CD14-positive monocyte (primary cell): Measurements from ENCODE around the gene C10orf95. TPM values are rescaled to one million over a fixed set of nuclear protein-coding genes. Genes with fewer than 3 reads are reported as not detected.
A peak's percentile ranks its signal among the peaks of the same experiment; 100 is the strongest.

Experiments
- DNase-seq, 3 donors: peaks; one replicate each; pipeline ENCODE4 v3.0.0-alpha.2; 2011 to 2022
- H2AFZ ChIP-seq: 2 replicates; pipeline ENCODE4 v1.6.0; 2012; ENCODE audit warnings: mild to moderate bottlenecking, low read depth, low read length, inconsistent platforms; ENCODE audit not compliant: insufficient read depth, poor library complexity, severe bottlenecking
- H3K27ac ChIP-seq, 2 donors: 1 replicate in 1 of 2; 2 replicates in 1 of 2; pipeline ENCODE4 v1.5.1; 2012 to 2013; ENCODE audit warnings: low read length in 2 of 2, control low read depth in 1 of 2, inconsistent platforms in 1 of 2, low read depth in 1 of 2, mild to moderate bottlenecking in 1 of 2
- H3K27me3 ChIP-seq, 2 donors: one replicate each; pipeline versions ENCODE4 v1.6.0 to v1.6.1; 2011 to 2013; ENCODE audit warnings: low read length in 2 of 2; ENCODE audit not compliant: control insufficient read depth in 2 of 2, insufficient read depth in 2 of 2
- H3K36me3 ChIP-seq, 2 donors: replicated peaks in 1 of 2; 1 replicate in 1 of 2; 2 replicates in 1 of 2; pipeline versions ENCODE4 v1.5.1 to v1.6.1; 2012 to 2013; ENCODE audit warnings: low read length in 2 of 2, control low read depth in 1 of 2, inconsistent platforms in 1 of 2, mild to moderate bottlenecking in 1 of 2; ENCODE audit not compliant: insufficient read depth in 2 of 2, control insufficient read depth in 1 of 2
- H3K4me1 ChIP-seq, 2 donors: 1 replicate in 1 of 2; 2 replicates in 1 of 2; pipeline versions ENCODE4 v1.5.1 to v1.6.1; 2012 to 2013; ENCODE audit warnings: low read length in 2 of 2, control low read depth in 1 of 2, inconsistent platforms in 1 of 2, mild to moderate bottlenecking in 1 of 2, moderate library complexity in 1 of 2; ENCODE audit not compliant: insufficient read depth in 2 of 2, control insufficient read depth in 1 of 2
- H3K4me2 ChIP-seq: replicated peaks from 2 replicates; pipeline ENCODE3; 2012; ENCODE audit warnings: low read length, moderate library complexity, mild to moderate bottlenecking; ENCODE audit not compliant: poor library complexity, severe bottlenecking; ENCODE audit errors: extremely low read depth
- H3K4me3 ChIP-seq, 3 experiments: fragments of 200-600 bp in 1 of 3; sonication (generic) in 1 of 3; replicated peaks in 1 of 3; 1 replicate in 2 of 3; 2 replicates in 1 of 3; pipeline ENCODE4 v1.5.1; 2011 to 2013; ENCODE audit warnings: low read length in 3 of 3, mild to moderate bottlenecking in 3 of 3, control low read depth in 2 of 3, low read depth in 2 of 3, inconsistent platforms in 1 of 3, moderate library complexity in 1 of 3
- H3K79me2 ChIP-seq: 2 replicates; pipeline ENCODE4 v1.6.0; 2012; ENCODE audit warnings: mild to moderate bottlenecking, control low read depth, inconsistent platforms, low read length, moderate library complexity; ENCODE audit not compliant: insufficient read depth
- H3K9ac ChIP-seq: 2 replicates; pipeline ENCODE4 v1.6.0; 2017; ENCODE audit warnings: low read length, mild to moderate bottlenecking; ENCODE audit not compliant: insufficient read depth, poor library complexity, severe bottlenecking
- H3K9me3 ChIP-seq, 2 donors: replicated peaks in 1 of 2; 1 replicate in 1 of 2; 2 replicates in 1 of 2; pipeline versions ENCODE4 v1.5.1 to v1.6.1; 2012 to 2013; ENCODE audit warnings: low read length in 2 of 2, control low read depth in 1 of 2; ENCODE audit not compliant: control insufficient read depth in 1 of 2, insufficient read depth in 1 of 2
- H4K20me1 ChIP-seq: 2 replicates; pipeline ENCODE4 v1.6.0; 2012; ENCODE audit warnings: mild to moderate bottlenecking, low read length, control low read depth, moderate library complexity; ENCODE audit not compliant: insufficient read depth
- H3K27ac Mint-ChIP-seq, 7 donors: one replicate each; pipeline ENCODE4 v1.8.0; 2020; ENCODE audit warnings: mild to moderate bottlenecking in 7 of 7, mixed read lengths in 7 of 7, moderate library complexity in 6 of 7, inconsistent platforms in 2 of 7
- H3K27me3 Mint-ChIP-seq, 3 donors: one replicate each; pipeline ENCODE4 v1.8.0; 2021 to 2022; ENCODE audit warnings: low read depth in 3 of 3, mild to moderate bottlenecking in 3 of 3, mixed read lengths in 3 of 3, moderate library complexity in 3 of 3, inconsistent platforms in 1 of 3
- H3K36me3 Mint-ChIP-seq, 2 donors: one replicate each; pipeline ENCODE4 v1.8.0; 2020; ENCODE audit warnings: mixed read lengths in 2 of 2, inconsistent platforms in 1 of 2, mild to moderate bottlenecking in 1 of 2
- H3K4me1 Mint-ChIP-seq: one replicate; pipeline ENCODE4 v1.8.0; 2020; ENCODE audit warnings: mild to moderate bottlenecking, mixed read lengths
- H3K4me3 Mint-ChIP-seq, 2 donors: one replicate each; pipeline ENCODE4 v1.8.0; 2020; ENCODE audit warnings: mild to moderate bottlenecking in 2 of 2, mixed read lengths in 2 of 2, moderate library complexity in 1 of 2
- H3K9me3 Mint-ChIP-seq, 7 donors: one replicate each; pipeline ENCODE4 v1.8.0; 2020 to 2022; ENCODE audit warnings: mixed read lengths in 7 of 7, mild to moderate bottlenecking in 6 of 7, moderate library complexity in 6 of 7, inconsistent platforms in 2 of 7
- CTCF ChIP-seq: fragments of 200-600 bp; IDR thresholded peaks from one replicate; pipeline ENCODE4 v1.8.0; 2022; ENCODE audit warnings: antibody characterized with exemption, mild to moderate bottlenecking
- WGBS: methylation state at CpG from one replicate; pipeline ENCODE4 v1.1.5; 2013; ENCODE audit warnings: missing lambda C conversion rate; ENCODE audit not compliant: insufficient coverage; 5-methylcytosine and 5-hydroxymethylcytosine counted together
- intact Hi-C, 2 donors: fragments of 100-400 bp; cut with micrococcal nuclease; formaldehyde crosslinking; loops; one replicate each; pipeline versions ENCODE4 v1.15.0 to v1.15.1; 2023
- polyA plus RNA-seq, 3 donors: library from polyadenylated mRNA; depleted of rRNA in 1 of 3; unstranded in 2 of 3; stranded (reverse) in 1 of 3; fragments of 300-500 nt in 2 of 3; fragments of >200 nt in 1 of 3; fragmentation: Illumina TruSeq in 2 of 3; gene quantifications; 1 replicate in 2 of 3; 2 replicates in 1 of 3; pipeline ENCODE4 v1.2.3, GENCODE V29; 2012 to 2021

C10orf95 gene
- polyA plus RNA-seq, 3 donors: 0.27 TPM; not detected in 2

- Mint-ChIP-seq H3K27me3 (peaks cover 47 to 60% (median 57%) of the 10 kb centered on the region in 3 donors), H3K4me3 (no peak overlapping the region), H3K4me1 (peaks cover 20% of the 10 kb centered on the region), H3K9me3 (peaks cover 0 to 15% (median 11%) of the 10 kb centered on the region in 7 donors), H3K27ac (peak overlapping the region in 1 of 7 donors; percentile 67), H3K36me3 (peaks cover 13 to 23% of the 10 kb centered on the region in 2 donors)
- intact Hi-C loops: no loop called here
- no peak overlapping the region for H2AFZ ChIP-seq
- H3K79me2 ChIP-seq: no peaks in the 10 kb centered on the region
- peaks cover 30% of the 10 kb centered on the region for H4K20me1 ChIP-seq
- H3K4me2 ChIP-seq: no peak overlapping the region
- H3K4me3 ChIP-seq: no peak overlapping the region
- WGBS: no CpG with 5 or more reads among the region's 2 CpGs
- peaks cover 8% of the 10 kb centered on the region in 2 donors for H3K36me3 ChIP-seq
- peaks cover 0 to 35% of the 10 kb centered on the region in 2 donors for H3K9me3 ChIP-seq
- H3K4me1 ChIP-seq: peaks cover 6 to 22% of the 10 kb centered on the region in 2 donors
- peaks cover 43% of the 10 kb centered on the region in 2 donors for H3K27me3 ChIP-seq
- H3K27ac ChIP-seq: no peak overlapping the region
- DNase-seq: peak in 1 of 3 donors; percentile 28
- no peak overlapping the region for H3K9ac ChIP-seq
- no peak for TF ChIP-seq CTCF
These were observed 44.5 kb downstream of the C10orf95 start for GRCh38 chr10:102406815-102407214.

- TF ChIP-seq CTCF: no peak
- no peaks in the 10 kb centered on the region for H3K79me2 ChIP-seq
- peaks cover 25 to 30% of the 10 kb centered on the region in 2 donors for H3K36me3 Mint-ChIP-seq
- H3K27ac ChIP-seq: no peak overlapping the region
- H3K9me3 ChIP-seq: peaks cover 0 to 26% of the 10 kb centered on the region in 2 donors
- H3K4me2 ChIP-seq: no peak overlapping the region
- intact Hi-C loops: no loop called here
- peaks cover 4 to 19% of the 10 kb centered on the region in 2 donors for H3K4me1 ChIP-seq
- peaks cover 42% of the 10 kb centered on the region for H4K20me1 ChIP-seq
- peak in 1 of 3 donors; percentile 11 for DNase-seq
- H2AFZ ChIP-seq: no peak overlapping the region
- peaks cover 31% of the 10 kb centered on the region in 2 donors for H3K27me3 ChIP-seq
- peaks cover 15% of the 10 kb centered on the region for H3K4me1 Mint-ChIP-seq
- peaks cover 19 to 20% of the 10 kb centered on the region in 2 donors for H3K36me3 ChIP-seq
- peaks cover 36 to 48% (median 45%) of the 10 kb centered on the region in 3 donors for H3K27me3 Mint-ChIP-seq
- H3K4me3 ChIP-seq: no peak overlapping the region
- no peak overlapping the region for H3K4me3 Mint-ChIP-seq
- no peak overlapping the region for H3K9ac ChIP-seq
- H3K27ac Mint-ChIP-seq: no peak overlapping the region
- H3K9me3 Mint-ChIP-seq: peaks cover 0 to 15% (median 4%) of the 10 kb centered on the region in 7 donors
- 94% methylated on average over 2 of the region's 6 CpGs for WGBS
These were observed 45.7 kb downstream of the C10orf95 start for GRCh38 chr10:102405632-102406031.
